ENCODE measurements around the gene USF3. TPM values are rescaled to one million over a fixed set of nuclear protein-coding genes. Genes with fewer than 3 reads are reported as not detected.
A peak's percentile ranks its signal among the peaks of the same experiment; 100 is the strongest.

Gene USF3
- total RNA-seq, 4 donors from 2014 or later: 23.1 to 33.2 (median 27.8) TPM

DNA sequence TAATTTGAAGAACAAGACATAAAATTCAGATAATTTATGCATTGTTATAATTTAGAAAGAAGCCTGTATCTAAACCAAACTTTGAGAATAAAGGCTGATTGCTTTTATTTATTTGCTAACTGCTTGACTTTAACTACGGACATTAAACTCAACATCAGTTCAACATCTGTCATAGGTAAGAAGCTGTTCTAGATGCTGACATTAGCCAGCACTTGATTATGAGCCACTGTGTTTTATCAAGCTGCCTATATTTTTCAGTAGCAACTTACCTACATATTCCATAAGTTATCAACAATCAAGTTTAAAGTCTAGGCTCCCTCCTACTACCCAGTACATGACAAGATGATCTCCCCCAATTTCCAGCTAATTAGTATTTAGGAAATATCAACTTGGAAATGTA lies 42.1 kb downstream of the USF3 start:
- WGBS, 2 donors (ENCODE audit: low coverage in 1 of 2): 71 to 72% methylated on average over 1 of the region's 1 CpG
- H3K27ac ChIP-seq: no peak overlapping the region
- in situ Hi-C loops (cut with MboI; ENCODE audit: low pct_ligation_motif_present in 1 of 4, low pct_unique_long_range_greater_than_20kb in 1 of 4, low sequenced_read_pairs in 3 of 4): no loop called here
- no peak for DNase-seq
- no peaks in the 10 kb centered on the region for H3K36me3 ChIP-seq
- no peaks in the 10 kb centered on the region for H3K27me3 ChIP-seq
- intact Hi-C loops (cut with DNase I; ENCODE audit: low total_unique reads): no loop called here
- TF ChIP-seq POLR2AphosphoS5 (IDR thresholded peaks at IDR 0.05): peak in 1 of 3 donors; percentile 20
- TF ChIP-seq, protein P1, sequence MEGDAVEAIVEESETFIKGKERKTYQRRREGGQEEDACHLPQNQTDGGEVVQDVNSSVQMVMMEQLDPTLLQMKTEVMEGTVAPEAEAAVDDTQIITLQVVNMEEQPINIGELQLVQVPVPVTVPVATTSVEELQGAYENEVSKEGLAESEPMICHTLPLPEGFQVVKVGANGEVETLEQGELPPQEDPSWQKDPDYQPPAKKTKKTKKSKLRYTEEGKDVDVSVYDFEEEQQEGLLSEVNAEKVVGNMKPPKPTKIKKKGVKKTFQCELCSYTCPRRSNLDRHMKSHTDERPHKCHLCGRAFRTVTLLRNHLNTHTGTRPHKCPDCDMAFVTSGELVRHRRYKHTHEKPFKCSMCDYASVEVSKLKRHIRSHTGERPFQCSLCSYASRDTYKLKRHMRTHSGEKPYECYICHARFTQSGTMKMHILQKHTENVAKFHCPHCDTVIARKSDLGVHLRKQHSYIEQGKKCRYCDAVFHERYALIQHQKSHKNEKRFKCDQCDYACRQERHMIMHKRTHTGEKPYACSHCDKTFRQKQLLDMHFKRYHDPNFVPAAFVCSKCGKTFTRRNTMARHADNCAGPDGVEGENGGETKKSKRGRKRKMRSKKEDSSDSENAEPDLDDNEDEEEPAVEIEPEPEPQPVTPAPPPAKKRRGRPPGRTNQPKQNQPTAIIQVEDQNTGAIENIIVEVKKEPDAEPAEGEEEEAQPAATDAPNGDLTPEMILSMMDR (IDR thresholded peaks at IDR 0.05): no peak
- no peak for TF ChIP-seq EP300 (IDR thresholded peaks at IDR 0.05; ENCODE audit: low read depth)
- TF ChIP-seq POLR2A (IDR thresholded peaks at IDR 0.05): no peak
- H3K9me3 ChIP-seq: no peaks in the 10 kb centered on the region
- H3K4me3 ChIP-seq: no peak overlapping the region
- H3K4me1 ChIP-seq: peaks cover 0 to 6% (median 0%) of the 10 kb centered on the region in 4 donors

DNA sequence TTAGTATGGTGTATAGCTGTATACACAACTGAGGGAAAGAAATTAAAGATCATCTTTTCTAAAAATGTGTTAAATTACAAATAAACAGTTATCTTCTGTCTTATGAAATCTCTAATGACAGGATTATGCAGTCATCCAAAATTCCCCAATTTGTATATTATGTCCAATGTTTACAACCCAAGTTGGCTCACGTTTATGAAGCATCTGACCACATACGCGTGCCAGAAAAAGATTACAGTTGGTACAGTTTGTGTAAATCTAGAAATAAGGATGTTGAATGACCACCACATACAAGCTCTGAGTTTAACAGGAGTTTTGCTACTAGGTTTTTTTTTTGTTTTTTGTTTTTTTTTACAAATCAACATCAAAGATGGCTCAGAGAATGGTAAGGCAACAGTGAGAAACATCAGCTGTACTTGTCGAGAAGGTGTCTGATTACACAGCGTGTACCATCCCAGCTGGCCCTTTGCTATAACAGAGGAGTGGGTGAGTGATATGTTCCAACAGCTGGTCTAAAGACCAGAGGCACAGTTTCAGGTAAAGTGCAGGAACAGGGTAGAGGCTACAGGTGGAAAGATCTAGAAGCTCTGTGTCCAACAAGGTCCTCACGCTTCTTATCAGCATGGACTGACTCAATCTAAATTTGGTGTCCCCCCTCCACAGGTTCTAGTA lies 47.1 kb downstream of the USF3 start:
- Histone ChIP-seq H3K27ac (no peak overlapping the region), H3K27me3 (no peaks in the 10 kb centered on the region)
- no peak for DNase-seq

DNA sequence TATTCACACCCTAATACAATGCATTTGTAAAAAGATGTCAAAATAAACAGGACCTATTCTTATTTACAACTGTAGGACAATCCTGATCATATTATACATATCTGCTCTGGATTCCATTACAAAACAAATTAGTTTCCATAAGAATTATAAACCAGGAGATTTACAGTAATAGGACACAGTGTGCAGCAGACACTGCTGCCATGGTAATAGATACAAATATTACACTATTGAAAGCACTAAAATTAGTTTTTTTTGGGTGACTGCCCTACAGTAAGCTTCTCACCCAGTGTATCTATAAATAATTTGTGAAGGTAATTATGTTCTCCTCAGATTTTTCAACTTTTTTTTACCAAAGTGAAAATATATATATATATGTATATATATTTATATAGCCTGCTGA lies 47.9 kb downstream of the USF3 start:
- in situ Hi-C loops (cut with MboI; ENCODE audit: low pct_ligation_motif_present in 1 of 4, low pct_unique_long_range_greater_than_20kb in 1 of 4, low sequenced_read_pairs in 3 of 4): no loop called here
- H3K4me3 ChIP-seq: no peak overlapping the region

More for the DNA sequence above, 47.1 kb downstream of the USF3 start:
- Histone ChIP-seq H3K9me3 (peaks cover 13 to 20% of the 10 kb centered on the region in 2 donors), H3K4me3 (no peak overlapping the region), H3K4me1 (peaks cover 0 to 12% (median 0%) of the 10 kb centered on the region in 4 donors), H3K36me3 (no peaks in the 10 kb centered on the region)
- in situ Hi-C loops (cut with MboI; ENCODE audit: low pct_ligation_motif_present in 1 of 4, low pct_unique_long_range_greater_than_20kb in 1 of 4, low sequenced_read_pairs in 3 of 4): no loop called here
- WGBS, 2 donors (ENCODE audit: low coverage in 1 of 2): 83 to 86% methylated on average over 6 of the region's 6 CpGs
- intact Hi-C loops (cut with DNase I; ENCODE audit: low total_unique reads): no loop called here
- TF ChIP-seq, protein P1 (IDR thresholded peaks at IDR 0.05): no peak
- TF ChIP-seq EP300 (IDR thresholded peaks at IDR 0.05; ENCODE audit: low read depth) (no peak), POLR2A (IDR thresholded peaks at IDR 0.05) (no peak), POLR2AphosphoS5 (IDR thresholded peaks at IDR 0.05) (no peak)

DNA sequence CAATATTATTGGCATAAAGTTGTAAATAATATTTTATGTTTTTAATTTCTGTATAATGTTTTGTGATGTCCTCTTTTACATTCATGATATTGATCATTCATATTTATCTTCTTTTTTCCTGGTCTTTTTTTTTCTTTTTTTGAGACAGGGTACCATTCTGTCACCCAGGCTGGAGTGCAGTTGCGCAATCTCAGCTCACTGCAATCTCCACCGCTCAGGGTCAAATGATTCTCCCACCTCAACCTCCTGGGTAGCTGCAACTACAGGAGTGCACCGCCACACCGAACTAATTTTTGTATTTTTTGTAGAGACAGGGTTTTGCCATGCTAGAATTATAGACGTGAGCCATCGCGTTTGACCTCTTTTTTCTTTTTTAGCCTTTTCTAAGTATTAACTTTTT lies 52.9 kb downstream of the USF3 start:
- H3K4me3 ChIP-seq: no peak overlapping the region
- in situ Hi-C loops (cut with MboI; ENCODE audit: low pct_ligation_motif_present in 1 of 4, low pct_unique_long_range_greater_than_20kb in 1 of 4, low sequenced_read_pairs in 3 of 4): no loop called here
- H3K27me3 ChIP-seq: no peaks in the 10 kb centered on the region
- H3K4me1 ChIP-seq: no peaks in the 10 kb centered on the region
- WGBS, 2 donors (ENCODE audit: low coverage in 1 of 2): 93 to 98% methylated on average over 5 to 7 of the region's 7 CpGs
- H3K27ac ChIP-seq: no peak overlapping the region
- DNase-seq: no peak
- intact Hi-C loops (cut with DNase I; ENCODE audit: low total_unique reads): no loop called here
- TF ChIP-seq POLR2AphosphoS5 (IDR thresholded peaks at IDR 0.05): no peak
- no peak for TF ChIP-seq EP300 (IDR thresholded peaks at IDR 0.05; ENCODE audit: low read depth)
- no peak for TF ChIP-seq POLR2A (IDR thresholded peaks at IDR 0.05)
- TF ChIP-seq, protein P1 (IDR thresholded peaks at IDR 0.05): no peak
- H3K9me3 ChIP-seq: peaks cover 13 to 24% of the 10 kb centered on the region in 2 donors
- no peaks in the 10 kb centered on the region for H3K36me3 ChIP-seq

More for the DNA sequence above, 47.9 kb downstream of the USF3 start:
- Histone ChIP-seq H3K4me1 (peaks cover 0 to 12% (median 0%) of the 10 kb centered on the region in 4 donors), H3K27me3 (no peaks in the 10 kb centered on the region), H3K36me3 (no peaks in the 10 kb centered on the region), H3K9me3 (peaks cover 13 to 24% of the 10 kb centered on the region in 2 donors), H3K27ac (no peak overlapping the region)
- intact Hi-C loops (cut with DNase I; ENCODE audit: low total_unique reads): no loop called here
- TF ChIP-seq EP300 (IDR thresholded peaks at IDR 0.05; ENCODE audit: low read depth) (no peak), POLR2AphosphoS5 (IDR thresholded peaks at IDR 0.05) (no peak), POLR2A (IDR thresholded peaks at IDR 0.05) (no peak)
- TF ChIP-seq, protein P1 (IDR thresholded peaks at IDR 0.05): no peak
- no peak for DNase-seq
